Cerebellar cortex (tissue), 1 donor: ENCODE results near the gene WDR89.
"Not testable (repeated sequence)": the region's sequence is repeated elsewhere in the genome, so short reads cannot be mapped to it uniquely, and the experiment has no call there.

ENCODE experiments used
- DNase-seq: peaks from one replicate; pipeline ENCODE4 v3.0.0-alpha.2; 2015; ENCODE audit warnings: low spot score

WDR89 gene

GRCh38 chr14:63654346-63654745 lies 12.7 kb upstream of the WDR89 start:
- DNase-seq = no peak

DNA sequence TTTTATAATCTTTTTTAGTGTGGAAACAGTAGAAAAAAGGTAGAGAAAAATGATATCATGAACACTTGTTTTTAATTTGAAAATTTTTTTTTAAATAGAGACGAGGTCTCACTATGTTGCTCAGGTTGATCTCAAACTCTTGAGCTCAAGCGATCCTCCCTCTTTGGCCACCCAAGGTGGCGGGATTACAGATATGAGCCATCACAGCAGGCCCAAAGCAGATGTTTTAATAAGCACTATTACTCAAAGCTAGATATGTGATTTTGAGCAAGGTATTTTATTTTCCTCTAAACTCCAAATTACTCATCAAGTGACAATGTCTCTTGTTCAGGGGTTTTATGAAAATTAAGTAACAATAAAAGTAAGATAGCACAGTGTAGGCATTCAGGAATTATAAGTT lies 10.7 kb upstream of the WDR89 start:
- DNase-seq = no peak

DNA sequence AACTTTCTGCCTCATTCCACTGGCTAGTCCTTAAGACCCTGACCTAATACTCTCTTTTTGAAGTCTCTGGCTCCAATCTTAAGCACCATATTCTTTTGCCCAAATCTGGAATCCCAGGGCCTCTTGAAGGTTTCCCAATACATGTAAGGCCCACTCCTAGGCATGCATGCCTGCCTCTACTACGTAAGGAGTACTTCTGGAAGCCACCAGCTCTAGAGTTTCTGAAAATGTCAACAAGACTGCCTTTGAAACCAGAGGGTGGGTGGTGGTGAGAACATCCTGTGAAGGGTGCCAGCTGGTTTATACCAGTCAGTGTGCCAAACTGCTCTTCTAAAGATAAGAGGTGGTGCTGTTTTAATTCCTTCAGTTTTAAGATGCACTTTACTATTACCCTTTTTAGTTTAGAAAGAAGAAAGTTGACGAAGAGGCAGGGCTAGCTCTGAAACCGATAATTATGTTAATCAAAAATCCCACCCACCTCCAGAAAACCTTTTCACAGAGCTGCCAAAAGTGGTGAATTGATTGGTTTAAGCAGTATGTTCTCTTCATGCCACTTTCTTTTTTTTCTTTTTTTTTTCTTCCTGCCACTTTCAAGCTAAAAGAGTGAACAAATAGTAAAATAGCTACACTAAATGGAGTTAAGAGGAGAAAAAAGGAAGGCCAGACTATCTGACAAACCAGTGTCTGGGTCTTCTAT lies 8.7 kb upstream of the WDR89 start:
- no peak for DNase-seq

- DNase-seq = no peak
Observed at GRCh38 chr14:63647696-63648410, 6.2 kb upstream of the WDR89 start.

DNA sequence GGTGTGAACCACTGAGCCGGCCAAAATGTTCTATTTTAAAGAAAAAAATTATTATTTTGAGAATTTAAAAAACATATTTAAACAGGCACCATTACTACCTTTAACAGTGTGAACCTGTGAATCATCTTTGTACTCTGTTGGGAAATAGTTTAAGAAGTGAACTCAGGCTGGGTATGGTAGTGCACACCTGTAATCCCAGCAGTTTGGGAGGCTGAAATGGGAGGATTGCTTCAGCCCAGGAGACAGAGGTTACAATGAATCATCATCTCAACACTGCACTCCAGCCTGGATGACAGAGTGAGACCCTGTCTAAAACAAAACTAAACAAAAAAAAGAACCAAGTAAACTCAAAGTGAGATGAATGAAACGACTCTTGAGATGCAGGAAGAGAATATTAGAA lies 3.1 kb upstream of the WDR89 start:
- DNase-seq = no peak

DNA sequence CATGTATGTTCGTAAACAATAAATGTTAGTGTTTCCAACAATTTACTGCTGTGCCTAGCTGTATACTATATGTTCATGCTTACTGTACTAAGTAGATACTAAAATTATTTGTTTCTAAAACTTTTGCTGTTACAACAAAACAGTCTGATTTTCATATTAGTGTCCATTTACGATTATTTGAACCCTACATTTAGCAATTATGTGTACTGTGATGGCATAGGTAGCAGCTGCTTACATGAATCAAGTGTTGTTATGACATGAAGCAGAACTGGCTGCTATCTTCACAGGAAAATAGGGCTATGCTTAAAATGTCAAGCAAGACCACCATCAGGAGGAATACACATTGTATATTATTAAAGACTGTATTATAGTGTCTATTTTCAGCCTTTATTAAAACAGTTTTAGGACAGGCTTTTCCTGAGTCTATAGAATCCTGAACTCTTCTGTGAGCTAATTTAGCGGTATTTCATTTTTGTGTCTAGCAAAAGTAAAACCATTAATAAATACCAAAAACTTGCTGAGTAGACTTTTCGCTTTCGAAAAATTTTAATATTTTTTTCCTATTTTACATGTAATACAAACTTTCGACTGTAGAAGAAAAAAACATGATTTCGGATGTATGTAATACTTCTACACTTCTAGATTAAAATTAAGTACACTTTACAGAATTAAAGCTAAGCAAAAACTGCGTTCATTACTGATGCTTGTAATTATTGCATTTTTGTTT lies 1.1 kb upstream of the WDR89 start:
- no peak for DNase-seq

DNA sequence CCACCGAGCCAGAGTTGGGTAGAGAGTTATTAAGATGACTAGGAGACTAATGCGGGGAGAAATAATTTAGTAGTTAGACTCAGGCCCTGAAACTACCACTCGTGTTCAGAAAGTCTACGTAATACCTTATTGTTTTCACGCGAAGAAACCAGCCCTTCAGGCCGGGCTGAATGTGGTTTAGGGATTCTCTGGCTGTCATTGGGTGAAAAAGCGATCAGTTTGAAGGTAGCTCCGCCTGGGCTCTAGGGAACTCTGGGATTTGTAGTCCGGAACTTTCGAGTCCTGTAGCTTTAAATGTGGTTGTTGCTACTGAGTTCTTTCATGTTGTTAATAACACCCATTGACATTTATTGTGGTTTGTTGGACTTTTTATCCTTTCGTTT lies 549 bp upstream of the WDR89 start:
- peak; percentile 99 for DNase-seq

DNA sequence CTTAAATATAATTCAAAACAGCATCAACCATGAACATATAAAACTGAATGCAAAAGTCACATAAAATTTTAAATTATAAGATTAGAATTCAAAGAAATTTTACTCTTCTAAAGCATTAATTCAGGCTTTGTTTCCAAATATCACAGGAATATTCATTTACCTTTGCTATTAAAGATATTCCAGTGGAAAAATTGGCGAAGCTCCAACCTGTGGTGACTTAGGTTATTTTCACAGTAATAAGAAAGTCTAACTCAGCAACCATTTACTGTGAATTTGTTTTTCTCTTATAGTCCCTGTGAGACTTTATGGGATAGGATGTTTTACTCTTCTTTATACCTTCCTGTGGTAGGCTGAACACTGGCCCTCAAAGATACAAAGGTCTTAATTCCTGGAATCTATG lies 3.2 kb downstream of the WDR89 start:
- no peak for DNase-seq

- DNase-seq = not testable (repeated sequence)
Observed at GRCh38 chr14:63636094-63636635, 5.5 kb downstream of the WDR89 start.

DNA sequence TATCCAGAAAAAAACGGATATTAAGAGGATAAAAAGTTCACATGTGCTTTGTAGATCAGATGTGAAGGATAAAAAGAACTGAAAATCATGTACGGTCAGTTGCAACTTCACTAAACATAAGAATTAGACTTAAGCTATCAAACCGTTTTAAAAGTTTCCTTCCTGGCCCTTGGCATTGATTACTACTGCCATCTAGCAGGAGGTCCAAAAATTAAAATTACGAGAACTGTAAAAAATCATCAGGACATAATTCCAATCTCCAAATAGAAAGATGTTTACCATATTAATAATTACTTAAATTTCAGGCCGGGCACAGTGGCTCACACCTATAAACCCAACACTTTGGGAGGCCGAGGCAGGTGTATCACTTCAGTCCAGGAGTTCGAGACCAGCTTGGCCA lies 7.9 kb downstream of the WDR89 start:
- no peak for DNase-seq

DNA sequence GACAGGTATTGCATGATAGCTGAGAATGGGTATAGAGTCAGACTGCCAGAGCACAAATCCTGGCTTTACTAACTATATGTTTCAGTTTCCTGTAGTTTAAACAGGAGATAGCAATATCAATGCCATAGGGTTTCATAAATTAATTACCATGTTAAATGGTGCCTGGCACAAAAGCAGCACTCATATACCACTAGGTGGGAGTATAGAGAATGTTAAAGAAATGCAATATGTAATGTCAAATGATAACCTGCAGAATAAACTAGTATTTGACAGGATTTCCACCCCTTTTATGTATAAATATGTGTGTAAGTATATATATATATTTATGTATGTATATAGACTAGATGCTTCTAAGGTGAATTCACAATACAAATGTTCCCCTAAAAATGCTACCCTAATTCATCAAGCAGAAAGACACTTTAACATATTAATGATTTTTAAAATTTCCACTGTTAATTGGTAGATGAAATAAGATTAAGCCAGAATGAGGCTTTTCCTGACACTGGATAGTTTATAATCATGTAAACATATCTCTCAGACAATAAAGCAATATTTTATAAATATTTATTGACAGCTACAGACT lies 8.6 kb downstream of the WDR89 start:
- DNase-seq = no peak

- no peak for DNase-seq
Observed at GRCh38 chr14:63624701-63625100, 17.0 kb downstream of the WDR89 start.

DNA sequence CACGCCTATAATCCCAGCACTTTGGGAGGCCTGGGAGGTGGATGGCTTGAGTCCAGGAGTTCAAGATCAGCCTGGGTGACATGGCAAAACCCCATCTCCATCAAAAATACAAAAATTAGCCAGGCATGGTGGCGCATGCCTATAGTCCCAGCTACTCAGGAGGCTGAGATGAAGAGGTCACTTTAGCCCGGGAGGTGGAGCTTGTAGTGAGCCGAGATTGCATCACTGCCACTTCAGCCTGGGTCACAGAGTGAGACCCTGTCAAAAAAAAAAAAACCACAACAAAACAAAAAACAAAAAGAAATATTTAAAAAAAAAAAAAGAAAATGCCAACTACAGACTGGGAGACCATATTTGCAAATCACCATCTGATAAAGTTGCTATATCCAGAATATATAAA lies 17.5 kb downstream of the WDR89 start:
- DNase-seq = no peak

GRCh38 chr14:63621975-63622374 lies 19.7 kb downstream of the WDR89 start:
- DNase-seq = not testable (repeated sequence)

- DNase-seq = no peak
Observed at GRCh38 chr14:63616015-63616414, 25.7 kb downstream of the WDR89 start.

DNA sequence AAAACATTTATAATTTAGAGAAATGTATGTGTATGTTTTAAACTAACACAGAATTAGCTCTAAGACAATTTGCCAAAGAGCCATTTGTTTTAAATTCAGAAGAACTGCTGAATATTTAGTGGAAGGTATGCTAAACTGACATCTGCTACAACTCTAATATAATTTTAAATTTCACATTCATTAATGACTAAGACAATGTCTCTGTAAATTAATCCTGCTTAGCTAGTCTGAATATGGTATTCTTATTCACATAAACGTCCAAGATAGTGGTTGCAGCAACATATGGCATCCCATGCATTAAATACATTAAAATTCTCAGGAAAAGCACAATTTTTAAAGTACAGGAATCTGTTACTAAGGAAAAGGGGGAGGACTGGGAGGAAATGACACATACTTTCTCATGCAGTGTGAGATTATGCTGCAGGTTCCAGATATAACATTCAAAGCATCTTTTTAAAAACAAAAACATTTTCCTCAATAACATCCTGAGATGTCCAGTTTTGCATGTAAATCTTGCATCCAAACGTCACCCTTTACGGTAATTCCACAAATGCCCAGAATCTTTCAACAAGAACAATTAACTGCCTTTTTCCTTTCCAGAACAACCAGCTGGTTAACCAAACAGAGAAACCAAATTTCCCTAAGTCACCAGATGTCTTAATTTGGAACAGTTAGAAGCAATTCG lies 26.9 kb downstream of the WDR89 start:
- no peak for DNase-seq

DNA sequence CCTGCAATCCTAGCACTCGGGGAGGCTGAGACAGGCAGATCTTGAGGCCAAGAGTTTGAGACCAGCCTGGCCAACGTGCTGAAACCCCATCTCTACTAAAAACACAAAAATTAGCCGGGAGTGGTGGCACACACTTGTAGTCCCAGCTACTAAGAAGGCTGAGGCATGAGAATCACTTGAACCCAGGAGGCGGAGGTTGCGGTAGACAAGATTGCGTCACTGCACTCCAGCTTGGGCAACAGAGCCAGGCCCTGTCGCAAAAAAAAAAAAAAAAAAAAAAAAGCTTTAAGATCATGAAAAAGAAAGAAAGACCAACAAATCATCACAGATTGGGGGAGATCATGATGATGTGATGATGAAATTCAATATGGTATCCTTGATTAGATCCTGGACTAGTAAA lies 30.6 kb downstream of the WDR89 start:
- DNase-seq = no peak

DNA sequence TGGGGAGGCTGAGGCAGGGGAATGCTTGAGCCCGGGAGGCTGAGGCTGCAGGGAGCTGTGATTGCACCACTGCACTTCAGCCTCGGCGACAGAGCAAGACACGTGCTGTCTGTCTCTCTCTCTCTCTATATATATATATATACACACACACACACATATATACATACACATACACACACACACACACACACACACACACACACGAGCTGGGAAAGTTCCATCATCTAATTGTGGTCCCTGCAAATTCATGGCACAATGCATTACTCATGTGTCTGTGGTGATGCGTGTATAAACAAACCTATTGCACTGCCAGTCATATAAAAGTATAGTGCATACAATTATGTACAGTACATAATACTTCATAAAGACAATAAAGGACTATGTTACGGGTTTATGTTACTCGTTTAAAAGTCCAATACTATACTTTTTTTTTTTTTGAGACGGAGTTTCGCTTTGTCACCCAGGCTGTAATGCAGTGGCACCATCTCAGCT lies 36.6 kb downstream of the WDR89 start:
- no peak for DNase-seq

GRCh38 chr14:63604626-63605025 lies 37.0 kb downstream of the WDR89 start:
- no peak for DNase-seq

DNA sequence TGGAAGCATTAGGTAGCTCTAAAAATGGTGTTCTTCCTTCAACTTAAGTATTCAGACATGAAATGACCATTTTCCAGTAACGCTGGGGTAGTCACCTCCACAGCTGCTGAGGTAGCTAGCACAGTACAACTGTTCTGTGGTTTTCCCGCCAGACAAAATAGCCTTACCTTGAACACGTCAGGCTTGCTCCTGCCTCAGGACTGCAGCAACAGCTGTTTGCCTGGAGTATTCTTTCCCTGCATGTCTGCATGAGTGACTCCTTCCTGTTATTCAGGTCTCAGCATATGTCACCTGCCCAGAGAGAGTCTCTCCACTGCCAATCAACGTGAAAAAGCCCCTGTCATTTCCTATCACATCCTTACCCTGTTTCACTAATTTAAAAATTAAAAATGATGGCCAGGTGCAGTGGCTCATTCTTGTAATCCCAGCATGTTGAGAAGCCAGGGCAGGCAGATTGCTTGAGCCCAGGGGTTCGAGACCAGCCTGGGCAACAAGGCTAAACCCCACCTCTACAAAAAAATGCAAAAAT lies 37.9 kb downstream of the WDR89 start:
- peak; percentile 24 for DNase-seq

- DNase-seq = no peak
Observed at GRCh38 chr14:63598807-63599206, 42.9 kb downstream of the WDR89 start.
